PC-9 (cell line): Measurements from ENCODE around the gene NTM.

Experiments
- CTCF ChIP-seq: fragments of 200-600 bp; sonication (generic); conservative IDR thresholded peaks from 2 replicates; pipeline ENCODE4 v1.6.1; 2017; ENCODE audit warnings: mixed run types, antibody characterized with exemption, mild to moderate bottlenecking, moderate library complexity
- EZH2 ChIP-seq: fragments of 200-600 bp; sonication (generic); IDR thresholded peaks from 2 replicates; pipeline ENCODE4 v1.8.0; 2017; ENCODE audit warnings: antibody characterized with exemption, low read depth

- TF ChIP-seq CTCF (peak; percentile 32; the same call in 1 of the 2 replicates), EZH2 (no peak)
Measured at GRCh38 chr11:132300283-132300682, 929.9 kb downstream of the NTM start.
